HG02610 (cell line): ENCODE measurements around the gene CADM2.

ENCODE experiments used
- ATAC-seq: cut with Tn5 transposase; IDR thresholded peaks from one replicate; pipeline ENCODE4 v1.9.1; 2021; ENCODE audit warnings: mild to moderate bottlenecking, moderate library complexity; ENCODE audit not compliant: unreplicated experiment

The CADM2 gene

DNA sequence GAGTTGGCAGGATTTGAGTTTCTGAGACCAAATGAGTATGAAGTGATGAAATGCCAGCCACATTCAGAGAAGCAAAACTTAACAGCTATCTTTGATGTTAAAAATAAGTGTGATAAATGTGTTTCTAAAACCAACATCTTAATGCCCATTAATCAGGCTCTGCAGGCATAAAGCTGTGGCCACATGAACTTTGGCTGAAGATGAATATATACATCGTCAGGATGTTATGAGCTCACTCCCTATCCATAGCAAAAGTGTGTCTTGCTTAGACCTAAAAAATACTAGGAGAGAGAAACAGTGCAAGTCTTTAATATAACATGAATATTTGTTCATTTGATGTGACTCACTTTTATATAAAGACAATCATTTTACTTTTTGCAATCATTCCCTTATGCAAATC is 218.0 kb downstream of the CADM2 start:
- no peak for ATAC-seq

GRCh38 chr3:85182975-85183752 is 224.4 kb downstream of the CADM2 start:
- ATAC-seq = no peak

GRCh38 chr3:85185495-85185894 is 226.7 kb downstream of the CADM2 start:
- ATAC-seq = no peak

DNA sequence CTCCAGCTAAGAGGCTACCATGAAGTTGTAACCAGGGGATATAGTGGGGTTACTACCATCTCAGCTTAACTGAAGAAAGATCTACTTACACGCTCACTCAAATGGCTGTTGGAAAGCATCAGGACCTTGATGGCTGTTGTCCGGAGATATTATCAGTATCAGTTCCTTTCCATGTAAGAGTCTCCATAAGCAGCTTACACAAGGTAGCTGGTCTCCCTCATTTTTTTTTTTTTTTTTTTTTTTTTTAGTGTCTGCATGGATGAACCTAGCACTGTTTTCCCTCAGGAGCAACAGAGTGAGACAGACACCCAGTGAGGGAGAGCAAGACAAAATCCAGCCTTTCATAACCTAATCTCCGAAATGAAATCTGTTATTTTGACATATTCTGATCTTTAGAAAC is 230.9 kb downstream of the CADM2 start:
- ATAC-seq = no peak

DNA sequence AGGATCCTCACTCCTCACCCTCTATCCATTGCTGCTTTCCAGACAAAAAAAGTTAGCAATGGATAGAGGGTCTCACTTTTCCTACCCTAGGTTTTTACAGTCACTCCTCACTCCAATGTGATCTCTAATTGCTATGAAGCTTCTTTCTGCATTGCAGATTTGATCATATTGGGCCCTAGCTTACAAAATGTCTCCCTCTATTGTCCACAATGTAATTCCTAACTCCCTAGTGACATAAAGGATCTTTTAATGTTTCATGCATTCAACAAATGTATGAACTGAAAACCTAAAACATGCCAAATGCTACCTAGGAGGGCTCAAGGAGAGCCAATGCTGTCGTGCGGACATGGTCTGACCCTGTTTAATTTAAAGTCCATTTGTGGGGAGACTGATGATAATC is 234.8 kb downstream of the CADM2 start:
- no peak for ATAC-seq

- no peak for ATAC-seq
Observed at GRCh38 chr3:85208650-85209049, 249.9 kb downstream of the CADM2 start.

DNA sequence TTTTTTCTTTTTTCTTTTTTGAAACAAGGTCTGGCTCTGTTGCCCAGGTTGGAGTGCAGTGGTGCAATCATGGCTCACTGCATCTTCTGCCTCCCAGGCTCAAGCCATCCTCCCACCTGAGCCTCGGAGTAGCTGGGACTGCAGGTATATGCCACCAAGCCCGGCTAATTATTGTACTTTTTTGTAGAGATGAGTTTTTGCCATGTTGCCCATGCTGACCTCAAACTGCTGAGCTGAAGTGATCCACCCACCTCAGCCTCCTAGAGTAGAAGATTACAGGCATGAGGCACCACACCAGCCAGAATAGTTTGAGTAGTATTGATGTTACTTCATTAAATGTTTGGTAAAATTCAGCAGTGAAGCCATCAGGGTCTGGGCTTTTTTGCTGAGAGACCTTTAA is 251.8 kb downstream of the CADM2 start:
- ATAC-seq = no peak

DNA sequence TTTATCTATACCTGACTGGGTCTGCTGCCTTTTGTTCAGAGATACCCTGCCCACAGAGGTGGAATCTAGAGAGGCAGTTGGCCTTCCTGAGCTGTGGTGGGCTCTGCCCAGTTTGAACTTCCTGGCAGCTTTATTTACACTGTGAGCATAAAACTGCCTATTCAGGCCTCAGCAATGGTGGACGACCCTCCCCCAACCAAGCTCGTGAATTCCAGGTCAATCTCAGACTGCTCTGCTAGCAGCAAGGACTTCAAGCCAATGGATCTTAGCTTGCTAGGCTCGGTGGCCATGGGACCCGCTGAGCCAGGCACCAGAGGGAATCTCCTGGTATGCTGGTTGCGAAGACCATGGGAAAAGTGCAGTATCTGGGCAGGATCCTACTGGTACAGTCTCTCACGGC is 270.2 kb downstream of the CADM2 start:
- ATAC-seq = no peak

GRCh38 chr3:85244091-85244490 is 285.3 kb downstream of the CADM2 start:
- no peak for ATAC-seq

DNA sequence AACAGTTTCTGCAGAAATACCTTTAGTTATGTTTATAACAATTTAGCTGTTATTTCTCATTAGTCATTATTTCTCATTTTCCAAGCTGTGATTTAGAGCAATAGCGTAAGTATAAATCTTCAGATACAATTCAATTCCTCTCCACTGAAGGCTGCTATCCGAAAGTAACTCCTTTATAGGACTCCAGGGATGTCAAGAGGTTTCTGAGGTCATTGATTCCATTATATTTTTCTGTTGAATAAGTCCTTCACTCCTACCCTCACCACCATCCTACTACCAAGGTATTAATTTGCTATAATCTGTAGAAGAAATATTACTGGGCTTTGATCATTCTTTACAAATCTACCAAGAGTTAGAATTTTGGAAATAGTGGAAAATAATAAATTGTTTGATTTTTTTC is 285.7 kb downstream of the CADM2 start:
- no peak for ATAC-seq

GRCh38 chr3:85251766-85252165 is 293.0 kb downstream of the CADM2 start:
- no peak for ATAC-seq

GRCh38 chr3:85252686-85253085 is 293.9 kb downstream of the CADM2 start:
- ATAC-seq = no peak

DNA sequence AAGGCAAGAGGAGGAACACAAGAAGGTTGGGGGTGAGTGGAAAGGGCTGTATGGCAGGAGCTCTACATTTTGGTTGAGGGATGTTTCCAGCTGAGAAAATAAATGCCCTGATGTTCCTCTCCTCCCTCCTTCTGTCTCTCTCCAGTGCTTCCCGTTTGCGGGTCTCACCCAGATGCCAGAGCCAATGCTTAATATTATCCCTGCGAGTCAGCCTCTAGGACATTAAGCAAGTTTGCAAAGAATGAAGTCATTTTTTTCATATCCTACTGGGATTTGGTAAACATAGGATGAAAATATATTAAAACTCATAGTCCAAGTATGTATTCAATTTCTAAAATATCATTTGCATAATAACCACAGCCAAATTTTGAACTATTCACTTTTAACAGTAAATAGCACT is 295.9 kb downstream of the CADM2 start:
- ATAC-seq = no peak

- ATAC-seq = no peak
Observed at GRCh38 chr3:85255949-85256348, 297.2 kb downstream of the CADM2 start.

GRCh38 chr3:85258326-85258725 is 299.5 kb downstream of the CADM2 start:
- no peak for ATAC-seq

GRCh38 chr3:85258819-85259218 is 300.0 kb downstream of the CADM2 start:
- ATAC-seq = no peak

DNA sequence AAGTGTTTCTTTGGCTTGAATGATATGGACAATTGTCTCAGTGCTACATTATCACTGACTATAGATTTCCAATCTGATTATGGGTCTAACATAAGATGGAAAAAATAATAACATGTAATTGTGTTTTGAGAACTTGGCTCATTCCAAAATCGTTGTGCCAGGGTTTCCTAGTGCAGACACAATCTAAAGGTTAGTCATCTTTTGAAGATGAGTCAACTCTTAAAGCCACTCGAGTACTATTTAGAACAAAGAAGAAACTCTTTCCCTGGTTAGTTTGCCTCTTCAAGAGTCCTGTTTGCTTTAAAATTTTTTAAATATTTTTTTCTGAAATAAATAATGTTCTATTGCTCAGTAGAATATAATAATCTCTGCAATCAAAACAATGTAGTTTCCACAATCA is 301.0 kb downstream of the CADM2 start:
- ATAC-seq = no peak

- ATAC-seq = no peak
Observed at GRCh38 chr3:85264381-85264780, 305.6 kb downstream of the CADM2 start.

DNA sequence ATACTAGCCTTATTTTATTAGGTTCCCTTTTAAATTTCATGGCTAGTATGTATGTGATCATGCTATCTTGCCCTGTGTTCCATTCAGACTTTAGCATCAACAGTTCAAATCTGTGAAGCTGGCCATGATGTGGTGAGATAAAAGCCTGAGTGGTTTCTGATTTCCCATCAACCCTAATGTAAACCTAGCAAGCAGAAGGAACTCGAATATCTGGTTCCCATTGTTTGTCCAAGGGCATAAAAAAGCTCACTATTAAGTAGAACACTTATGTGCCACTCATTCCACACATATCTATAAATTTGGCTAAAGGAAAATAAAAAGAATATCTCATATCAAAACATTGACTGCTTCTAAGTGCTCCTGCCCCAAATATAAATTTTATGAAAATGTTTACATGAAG is 311.7 kb downstream of the CADM2 start:
- ATAC-seq = no peak

DNA sequence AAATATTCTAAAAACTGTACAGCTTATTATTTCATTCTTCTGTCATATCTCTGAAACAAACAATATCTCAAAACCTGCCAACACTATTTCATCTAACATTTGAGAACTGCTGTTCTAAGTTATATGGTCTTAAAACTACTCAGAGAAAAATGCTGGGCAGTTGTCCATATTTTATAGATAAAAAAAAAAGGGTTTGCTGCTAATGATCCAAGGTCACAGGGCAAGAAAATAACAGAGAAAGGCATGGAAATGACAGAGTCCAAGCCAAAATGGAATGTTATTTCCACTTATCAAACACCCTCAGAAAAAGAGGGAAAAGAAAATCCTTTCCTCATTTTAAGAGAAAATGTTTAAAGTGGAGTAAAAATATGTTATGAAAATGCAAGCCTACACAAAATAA is 313.1 kb downstream of the CADM2 start:
- ATAC-seq = no peak

GRCh38 chr3:85288257-85288656 is 329.5 kb downstream of the CADM2 start:
- ATAC-seq = no peak

DNA sequence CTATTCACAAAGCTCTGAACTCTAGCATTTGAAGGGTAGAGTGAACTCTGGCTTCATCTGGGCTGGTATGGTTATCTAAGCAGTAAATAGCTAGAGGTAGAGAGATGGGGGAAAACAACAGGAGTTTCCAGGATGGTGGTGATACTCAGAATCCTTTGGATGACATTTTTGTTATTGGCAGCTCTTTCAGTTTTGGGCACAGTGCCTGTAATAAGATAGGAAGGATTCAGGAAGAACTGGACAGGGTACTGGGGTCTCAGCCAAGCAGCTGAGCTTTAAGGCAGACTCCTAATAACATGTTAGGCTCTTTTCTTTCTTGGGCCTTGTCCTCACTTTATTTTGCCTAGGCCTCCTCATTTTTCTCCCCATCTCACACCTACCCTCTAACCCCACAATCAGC is 338.5 kb downstream of the CADM2 start:
- no peak for ATAC-seq

DNA sequence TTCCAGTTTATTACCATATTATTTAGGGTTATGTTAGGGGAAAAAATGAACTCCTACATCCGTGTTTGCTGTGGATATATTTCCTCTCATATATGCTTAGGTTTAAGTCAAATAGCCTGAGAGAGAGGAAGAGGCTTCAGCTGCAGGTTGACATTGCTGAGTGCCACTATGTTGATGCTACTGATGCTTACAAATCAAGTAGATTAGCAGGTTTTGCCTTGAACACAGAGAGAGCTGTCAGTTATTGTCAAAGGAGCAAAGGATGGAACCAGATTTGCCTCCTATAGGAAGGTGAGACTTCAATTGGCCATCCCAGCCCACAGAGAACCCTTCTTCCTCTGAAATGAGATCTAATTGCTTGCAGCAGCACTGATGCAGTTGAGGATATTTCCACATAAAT is 339.2 kb downstream of the CADM2 start:
- no peak for ATAC-seq
